GM21528 (cell line): ENCODE results near the gene GRM4.

ENCODE experiments used
- ATAC-seq: cut with Tn5 transposase; IDR thresholded peaks from one replicate; pipeline ENCODE4 v1.9.1; 2021; ENCODE audit warnings: mild to moderate bottlenecking, moderate library complexity; ENCODE audit not compliant: unreplicated experiment, low FRiP score

The GRM4 gene

DNA sequence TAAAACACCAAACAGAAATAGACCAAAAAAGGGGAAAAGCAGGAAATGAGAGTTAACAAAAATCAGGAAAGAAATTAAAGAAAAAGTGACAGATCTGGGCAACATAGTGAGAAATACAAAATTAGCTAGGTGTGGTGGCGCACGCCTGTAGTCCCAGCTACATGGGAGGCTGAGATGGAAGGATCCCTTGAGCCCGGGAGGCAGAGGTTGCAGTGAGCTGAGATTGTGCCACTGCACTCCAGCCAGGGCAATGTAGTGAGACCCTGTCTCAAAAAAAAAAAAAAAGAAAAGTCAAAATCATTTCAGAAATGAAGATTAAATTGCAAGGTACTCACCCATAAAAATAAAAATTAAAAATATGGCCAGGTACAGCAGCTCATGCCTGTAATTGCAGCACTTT lies 13.0 kb upstream of the GRM4 start:
- no peak for ATAC-seq

DNA sequence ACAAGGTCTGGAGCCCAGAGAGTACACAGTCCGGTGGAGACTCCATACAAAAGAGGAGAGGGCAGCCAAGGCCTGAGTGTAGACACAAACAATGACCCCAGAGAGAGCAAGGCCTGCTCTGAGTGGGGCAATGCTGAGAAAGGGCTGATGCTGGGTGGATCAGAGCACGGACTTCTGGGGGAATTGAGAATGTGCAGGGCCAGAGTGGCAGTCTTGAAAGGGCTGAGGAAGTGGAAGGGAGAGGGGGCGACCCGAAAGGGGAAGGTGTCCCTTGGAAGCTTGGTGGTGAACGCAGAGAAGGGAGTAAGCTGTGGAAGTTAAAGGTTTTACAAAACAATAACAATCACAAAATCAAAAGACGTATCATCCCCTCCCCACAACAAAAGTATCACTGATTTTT lies 12.0 kb upstream of the GRM4 start:
- no peak for ATAC-seq

DNA sequence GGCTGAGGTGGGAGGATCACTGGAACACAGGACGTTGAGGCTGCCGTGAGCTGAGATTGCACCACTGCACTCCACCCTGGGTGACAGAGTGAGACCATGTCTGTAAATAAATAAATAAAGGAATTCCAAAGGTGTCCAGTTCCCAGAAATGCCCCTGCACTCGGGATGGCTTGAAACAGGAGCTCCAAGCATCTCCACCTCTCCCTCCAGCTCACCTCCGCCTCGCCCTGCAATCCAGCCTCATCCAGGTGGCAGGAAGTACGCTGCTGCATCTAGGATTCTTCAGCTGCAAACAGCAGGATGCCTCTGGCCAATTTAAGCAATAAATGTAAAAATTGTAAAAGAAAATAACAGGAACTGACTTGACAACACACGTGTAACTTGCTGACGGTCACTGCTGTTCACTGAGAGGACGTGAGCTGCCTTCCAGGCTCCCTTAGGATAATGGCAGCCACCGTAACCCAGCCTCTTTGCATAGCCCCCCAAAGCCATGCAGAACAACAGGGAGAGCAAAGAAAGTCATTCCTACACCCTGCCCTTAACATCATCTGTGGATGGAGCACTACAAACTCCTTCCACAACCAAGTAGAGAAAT lies 11.4 kb upstream of the GRM4 start:
- no peak for ATAC-seq

DNA sequence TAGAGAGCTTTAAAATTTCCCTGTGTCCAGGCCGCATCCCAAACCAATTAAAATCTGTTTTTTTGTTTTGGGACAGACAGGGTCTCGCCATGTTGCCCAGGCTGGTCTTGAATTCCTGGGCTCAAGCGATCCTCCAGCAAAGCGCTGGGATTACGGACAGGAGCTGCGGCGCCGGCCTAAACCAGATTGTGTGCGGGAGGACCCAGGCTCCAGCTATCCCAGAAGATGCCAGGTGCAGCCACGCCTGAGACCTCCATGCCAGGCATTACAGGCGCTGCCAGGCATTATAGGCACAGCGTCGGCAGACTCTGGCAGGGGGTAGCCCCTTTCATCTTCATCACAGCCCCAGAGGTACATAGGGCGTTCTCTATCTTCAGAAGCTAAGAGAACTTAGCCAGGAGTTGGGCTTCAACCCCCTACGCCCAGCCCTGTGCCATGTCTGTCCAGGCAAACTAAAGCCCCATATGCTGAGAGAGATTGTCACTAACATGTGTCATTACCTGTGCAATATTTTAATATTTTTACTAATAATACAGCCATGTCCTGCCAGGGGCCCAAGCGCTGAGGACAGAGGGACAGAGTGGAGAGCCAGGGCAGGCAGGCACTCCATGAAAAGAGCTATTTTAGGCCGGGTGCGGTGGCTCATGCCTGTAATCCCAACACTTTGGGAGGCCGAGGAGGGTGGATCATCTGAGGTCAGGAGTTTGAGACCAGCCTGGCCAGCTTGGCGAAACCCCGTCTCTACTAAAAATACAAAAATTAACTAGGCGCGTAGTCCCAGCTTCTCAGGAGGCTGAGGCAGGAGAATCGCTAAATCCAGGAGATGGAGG lies 9.8 kb upstream of the GRM4 start:
- ATAC-seq = no peak

DNA sequence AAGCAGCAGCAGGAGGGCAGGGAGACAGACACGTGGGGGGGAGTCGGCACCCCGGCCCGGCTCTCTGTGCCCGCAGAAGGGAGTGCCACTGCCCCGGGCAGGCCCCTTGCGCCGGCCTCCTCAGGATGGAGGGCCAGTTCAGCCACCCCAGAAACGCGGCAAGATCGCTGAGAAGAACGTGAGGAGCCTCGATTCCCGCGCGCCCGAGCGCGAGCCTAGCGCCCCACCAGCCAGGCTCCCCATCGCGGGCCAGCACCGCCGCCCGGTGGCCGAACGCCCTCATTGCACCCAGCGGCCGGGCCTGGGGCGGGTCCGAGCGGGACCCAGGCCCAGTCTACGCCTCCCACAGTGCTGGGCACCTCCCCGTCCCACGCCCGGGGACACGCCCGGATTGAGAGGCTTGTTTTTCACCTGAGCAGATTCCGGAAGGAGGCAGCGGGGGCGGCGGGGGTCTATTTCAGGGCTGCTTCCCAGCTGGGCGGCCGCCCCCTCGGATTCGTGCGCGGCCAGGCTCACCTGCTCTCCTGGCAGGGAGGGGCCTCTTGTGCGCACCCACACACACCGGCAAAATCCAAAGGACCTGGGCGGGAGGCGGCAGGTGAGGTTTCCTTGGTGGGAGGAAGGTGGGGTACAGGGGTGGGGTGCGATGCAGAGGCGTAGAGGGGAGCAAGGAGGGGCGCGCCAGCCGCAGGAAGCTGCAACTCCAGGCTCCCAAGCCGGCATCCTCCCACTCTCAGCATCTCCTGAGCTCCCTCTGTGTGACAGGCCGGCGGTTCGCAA lies 9.0 kb upstream of the GRM4 start:
- no peak for ATAC-seq

DNA sequence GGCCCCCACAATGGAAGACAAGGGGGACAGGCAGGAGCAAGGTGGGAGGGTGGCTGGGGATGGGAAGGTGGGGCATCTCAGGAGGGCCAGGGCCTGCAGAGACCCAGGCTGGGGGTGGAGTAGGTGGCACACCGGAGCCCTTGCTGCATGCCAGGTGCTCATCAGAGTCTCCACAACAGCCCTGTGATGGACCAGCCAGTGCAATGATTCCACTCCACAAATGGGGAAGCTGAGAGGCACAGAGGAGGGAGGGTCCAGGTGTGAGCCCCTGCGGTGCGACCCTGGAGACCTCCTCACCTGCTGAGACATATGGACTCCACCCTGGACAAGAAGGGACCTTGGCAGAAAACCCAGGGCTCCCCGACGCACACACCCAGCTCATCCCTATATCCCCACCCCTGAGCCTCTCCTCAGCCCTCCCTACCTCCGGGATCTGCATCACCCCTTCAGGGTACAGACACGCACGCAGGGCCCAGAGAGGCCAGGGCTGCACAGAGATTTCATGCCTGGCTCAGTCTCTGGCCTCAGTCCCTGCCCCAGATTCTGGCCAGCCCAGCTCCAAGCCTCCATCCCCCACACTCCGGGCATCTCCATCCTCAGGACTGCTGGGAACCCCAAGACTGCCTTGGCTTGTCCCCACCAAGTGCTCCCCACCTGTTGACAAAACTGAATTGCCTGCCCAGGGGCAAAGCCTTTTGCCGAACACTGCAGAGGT lies 7.1 kb upstream of the GRM4 start:
- ATAC-seq = no peak

DNA sequence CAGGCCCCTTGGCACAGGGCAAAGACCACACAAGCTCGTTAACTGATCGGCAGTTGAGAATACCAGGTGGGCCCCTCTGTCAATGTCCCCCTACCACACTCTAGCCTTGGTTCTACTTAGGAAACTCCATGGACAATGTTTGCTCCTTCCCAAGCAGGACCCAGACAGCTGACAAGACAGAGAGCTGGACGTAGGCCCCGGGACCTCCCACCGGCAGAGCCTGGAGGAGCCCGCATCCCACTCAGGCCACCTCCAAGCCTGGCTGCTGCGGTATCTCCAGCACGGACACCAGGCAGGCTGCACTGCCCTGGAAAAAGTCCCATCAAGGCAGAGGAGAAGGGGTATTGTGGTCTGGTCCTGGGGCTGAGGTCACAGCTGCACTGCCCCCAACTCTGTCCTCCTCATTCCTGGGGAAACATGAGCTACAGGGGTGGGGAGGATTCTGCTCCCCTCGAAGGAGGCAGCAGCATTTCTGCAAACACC lies 6.2 kb upstream of the GRM4 start:
- ATAC-seq = no peak

DNA sequence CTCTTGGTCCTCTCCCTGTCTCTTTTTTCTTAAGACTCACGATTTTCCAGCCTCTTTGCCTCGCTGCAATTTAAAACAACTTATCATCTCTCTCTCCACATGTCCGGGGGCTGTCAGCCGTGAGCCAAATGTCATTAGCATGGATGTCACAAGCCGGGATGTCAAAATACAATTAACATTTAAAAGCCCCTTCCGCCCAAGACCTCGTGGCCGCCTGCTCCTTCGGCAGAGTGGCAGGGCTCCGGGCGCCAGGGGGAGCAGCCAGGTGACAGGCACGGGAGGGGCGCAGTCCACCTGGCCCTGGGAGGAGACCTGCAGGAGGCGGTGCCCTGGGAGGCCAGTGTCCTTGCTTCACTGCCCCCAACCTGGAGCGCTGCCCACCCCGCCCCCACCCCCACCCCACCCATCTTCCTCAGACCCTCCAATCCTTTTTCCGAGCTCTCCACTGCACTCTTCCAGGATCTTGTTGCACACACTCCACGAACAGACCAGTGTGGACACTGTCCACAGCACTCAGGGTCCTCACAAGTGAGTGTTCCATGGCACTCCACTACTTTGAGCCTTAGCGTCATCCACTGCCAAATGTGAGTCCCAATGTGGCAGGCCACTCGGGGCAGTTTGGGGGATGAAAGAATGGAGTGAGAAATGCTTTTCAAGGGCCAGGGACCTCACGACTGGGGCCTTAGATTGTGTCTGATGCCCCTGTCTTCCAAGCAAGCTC lies 5.6 kb upstream of the GRM4 start:
- ATAC-seq = no peak

DNA sequence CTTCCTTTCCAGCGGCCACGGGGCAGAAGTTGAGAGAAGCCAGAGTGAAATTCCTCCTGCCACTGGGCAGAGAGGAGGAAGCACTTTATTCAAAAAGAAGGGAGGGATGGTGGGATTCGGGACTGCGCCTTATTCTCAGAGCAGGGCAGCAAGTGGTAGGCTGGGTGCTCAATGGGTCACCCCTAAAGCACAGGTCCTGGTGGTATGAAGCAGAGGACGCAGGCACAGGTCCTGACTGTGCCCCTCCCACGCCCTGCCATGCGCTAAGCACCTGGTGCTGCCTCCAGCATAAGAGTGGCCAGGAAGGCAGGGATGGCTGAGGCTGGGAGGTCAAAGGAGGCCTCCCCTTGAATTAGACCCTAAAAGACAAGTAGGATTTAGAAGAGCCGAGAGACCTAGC lies 4.9 kb upstream of the GRM4 start:
- ATAC-seq = no peak

DNA sequence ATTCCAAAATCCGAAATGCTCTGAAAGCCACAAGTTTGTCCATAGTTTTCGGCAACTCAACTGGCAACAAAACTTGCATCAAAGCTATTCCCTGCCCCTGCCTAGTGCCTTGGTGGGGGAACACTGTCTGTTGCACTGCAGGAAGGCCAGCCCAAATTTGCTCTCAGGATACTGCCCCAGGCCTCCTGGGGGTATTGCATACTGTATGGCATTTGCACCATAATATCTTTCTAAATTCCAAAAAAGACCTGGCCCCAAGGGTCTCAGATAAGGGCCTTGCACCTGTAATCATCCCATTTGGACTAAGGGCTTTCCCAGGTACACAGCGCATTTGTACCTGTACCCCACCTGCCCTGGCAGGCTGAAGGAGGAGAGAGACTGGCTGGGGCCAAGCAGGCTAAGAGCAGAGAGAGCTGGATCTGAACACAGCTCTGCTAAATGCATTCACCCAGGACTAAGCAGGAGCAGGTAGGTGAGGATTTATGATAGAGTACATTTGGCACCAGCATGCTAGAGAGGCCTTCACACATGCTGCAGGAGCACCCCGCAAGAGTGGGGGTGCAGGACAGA lies 4.0 kb upstream of the GRM4 start:
- no peak for ATAC-seq

DNA sequence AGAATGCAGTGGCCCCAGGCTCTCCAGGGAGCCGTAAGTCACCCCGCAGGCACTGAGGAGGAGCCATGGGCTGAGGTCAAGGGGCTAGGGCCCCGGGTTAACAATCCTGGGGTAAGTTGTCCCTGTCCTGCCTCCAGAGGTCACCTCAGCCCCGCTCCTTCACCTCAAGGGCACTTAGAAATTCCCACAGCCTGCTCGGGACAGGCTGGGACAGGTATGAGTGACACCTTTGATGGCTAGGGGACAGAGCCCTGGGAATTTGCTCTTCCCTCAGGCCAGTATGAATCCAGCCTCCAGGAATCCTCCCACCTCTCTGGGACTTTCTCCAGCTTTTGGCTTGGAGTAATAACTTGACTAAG lies 3.5 kb upstream of the GRM4 start:
- ATAC-seq = no peak

DNA sequence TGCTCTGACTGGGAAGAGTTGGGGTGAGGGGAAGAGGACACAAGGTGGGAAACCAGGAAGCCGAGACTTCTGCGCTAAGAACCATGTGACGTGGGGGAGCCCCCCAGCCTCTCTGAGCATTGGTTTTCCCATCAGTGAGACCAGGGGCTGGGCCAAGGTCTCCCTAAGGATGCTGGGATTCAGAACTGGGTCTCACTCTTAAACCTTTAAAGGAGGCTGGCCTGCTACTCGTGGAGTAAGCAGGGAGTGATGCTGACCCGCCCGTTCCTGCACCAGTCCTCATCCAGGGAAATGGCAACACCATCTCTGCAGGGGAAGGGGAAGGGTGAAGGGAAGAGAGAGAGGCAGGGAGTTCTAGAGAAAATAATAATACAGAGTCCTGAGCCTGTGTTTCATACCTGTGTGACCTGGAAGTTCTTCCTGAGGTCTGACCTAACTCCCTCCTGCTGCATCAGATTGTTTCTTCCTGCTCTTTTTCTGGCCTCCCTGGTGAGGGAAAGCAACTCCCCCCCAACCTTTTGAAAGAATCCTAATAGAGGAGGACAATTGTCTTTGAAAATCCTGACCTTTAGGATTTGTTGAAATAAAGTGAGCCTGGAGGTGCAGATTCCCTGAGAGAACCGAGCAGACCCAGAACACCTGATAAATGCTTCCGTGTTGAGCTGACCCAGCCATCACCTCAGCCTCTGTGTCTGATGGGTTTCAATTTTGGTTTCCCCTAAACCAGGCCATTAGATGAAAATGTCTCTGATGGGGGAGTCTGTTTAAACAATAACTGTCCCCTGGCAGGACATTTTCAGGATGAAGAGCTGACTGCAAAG lies 3.0 kb upstream of the GRM4 start:
- ATAC-seq = no peak

DNA sequence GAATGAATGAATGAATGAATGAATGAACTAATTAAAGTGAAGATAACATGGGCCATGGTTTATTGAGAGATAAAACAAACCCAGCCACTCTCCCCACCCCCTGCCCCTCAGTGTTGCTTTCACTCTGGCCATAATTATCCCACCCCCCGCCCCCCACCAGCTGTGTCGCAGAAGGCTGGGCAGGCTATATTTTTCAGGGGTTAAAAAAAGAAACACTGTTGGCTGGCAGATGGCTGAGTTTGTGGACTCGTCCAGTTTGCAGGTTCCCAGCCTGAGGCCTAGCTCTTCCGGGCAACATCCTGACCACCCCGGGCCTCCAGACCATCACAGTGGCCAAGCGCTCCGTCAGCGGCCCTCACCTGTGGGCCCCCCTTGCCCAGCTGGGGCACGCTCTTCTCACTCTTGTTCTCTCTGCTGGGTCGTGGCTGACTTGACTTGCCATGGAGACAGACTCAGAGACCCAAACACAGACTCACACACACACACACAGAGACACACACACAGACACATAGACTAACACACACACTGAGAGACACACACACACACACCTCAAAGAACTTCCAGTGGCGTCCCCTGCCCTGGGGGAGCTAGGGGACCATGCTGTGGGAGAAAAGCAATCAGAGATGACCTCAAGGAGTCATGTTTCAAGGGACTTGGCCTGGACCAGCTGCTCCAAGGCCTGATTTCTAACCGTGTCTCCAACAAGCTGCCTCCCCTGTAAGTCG lies 2.2 kb upstream of the GRM4 start:
- no peak for ATAC-seq

DNA sequence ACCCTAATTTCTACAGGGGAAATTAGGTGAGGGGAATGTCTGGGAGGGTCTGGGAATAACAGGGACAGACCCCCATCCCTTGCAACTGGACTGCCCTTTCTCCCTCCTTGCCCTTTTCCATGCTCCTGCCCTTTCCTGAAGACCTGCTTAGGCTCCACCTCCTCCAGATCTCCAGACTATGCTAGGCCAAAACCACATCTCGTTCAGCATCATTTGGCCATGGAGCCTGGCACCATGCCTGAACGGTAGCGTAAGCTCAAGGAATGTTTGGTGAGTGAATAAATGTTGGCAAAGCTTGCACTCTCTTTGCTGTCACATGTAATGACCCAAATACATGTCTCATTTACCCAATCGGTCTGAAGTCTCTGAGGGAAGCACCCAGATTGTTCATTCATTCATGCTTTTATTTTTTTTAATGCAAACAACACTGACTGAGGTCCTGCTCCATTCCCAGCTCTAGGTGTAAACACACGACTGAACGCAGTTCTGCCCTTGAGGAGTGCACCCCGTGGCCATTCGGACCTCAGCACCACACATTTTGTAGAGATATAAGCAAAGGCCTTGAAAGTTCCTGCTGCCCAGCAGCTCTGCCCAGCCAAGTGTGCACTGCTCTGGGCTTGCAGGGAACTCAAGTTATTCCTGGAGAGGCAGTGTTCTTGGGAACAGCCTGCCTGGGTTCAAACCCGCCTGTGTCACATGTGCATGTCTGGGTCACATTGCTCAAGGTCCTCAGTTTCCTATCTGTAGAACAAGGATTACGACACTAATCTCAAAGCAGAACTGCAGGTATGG lies 1.1 kb upstream of the GRM4 start:
- ATAC-seq = no peak

DNA sequence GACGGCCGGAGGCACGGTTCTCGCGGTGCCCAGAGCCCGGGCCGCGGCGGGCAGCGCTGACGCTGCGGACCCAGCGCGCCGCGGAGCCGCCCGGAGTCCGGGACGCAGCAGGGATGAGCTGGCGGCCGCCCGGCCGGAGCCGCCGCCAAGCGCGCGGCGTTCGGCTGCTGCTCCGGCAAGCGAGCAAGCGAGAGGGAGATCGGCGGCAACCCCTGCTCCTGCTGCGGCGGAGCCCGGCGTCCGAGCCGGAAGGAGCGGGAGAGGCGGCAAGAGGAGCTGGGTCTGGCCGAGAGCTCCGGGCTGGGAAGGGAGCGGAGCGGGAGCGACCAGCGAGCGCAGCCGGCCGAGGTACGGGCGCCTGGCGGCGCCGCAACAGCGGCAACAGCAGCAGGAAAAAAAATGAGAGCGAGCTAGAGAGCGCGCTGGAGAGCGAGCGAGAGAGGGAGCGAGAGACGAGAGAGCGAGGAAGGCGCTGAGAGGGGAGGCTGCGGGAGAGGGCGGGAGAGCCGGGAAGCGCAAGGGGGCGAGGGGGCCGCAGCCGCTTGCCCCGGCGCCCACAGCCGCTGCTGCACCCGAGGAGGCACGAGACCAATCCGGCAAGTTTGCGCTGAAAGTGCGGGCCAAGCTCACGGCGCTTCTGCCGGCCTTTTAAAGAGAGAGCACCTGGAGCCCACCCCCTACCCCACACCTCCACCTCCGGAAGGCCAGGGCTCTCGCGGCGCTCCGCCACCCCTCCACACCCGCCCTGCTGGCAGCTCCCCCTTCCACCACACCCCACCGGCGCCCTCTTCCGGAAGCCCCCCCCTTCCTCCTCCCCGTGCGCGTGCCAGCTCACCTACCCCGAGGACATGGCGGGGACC lies 496 bp downstream of the GRM4 start:
- ATAC-seq = no peak

DNA sequence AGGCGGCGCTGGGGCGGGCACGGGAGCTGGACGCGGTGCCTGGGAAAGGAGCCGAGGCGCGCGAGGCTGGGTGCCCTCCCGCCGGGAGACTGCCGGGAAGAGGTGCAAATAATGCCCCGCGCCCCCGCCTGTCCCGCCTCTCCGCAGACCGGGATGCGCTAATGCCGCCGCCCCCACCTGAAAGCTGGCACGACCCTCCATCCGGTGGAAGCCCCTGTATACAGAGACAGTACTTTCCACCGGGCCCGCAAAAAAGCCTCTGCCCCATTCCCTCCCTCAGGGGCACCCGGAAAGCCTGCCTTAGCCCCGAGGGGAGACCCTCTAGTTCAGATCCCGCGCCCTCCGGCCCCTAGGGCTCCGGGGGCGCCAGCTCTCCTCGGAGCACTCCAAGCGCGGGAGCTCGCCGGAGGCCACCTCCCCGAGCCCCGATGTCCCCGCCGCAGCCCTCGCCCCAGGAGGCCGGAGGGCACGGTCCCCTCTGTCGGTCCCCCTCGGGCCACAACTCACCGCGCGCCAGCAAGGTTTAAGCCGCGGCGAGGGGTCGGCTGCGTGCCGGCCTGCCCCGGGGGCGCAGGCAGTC lies 1.2 kb downstream of the GRM4 start:
- ATAC-seq = no peak
